B cell (primary cell): ENCODE data around the gene IL1RN. TPM values are rescaled to one million over a fixed set of nuclear protein-coding genes. Genes with fewer than 3 reads are reported as not detected.

Experiments used
- ATAC-seq: fragments of 200-7000 bp; cut with Tn5 transposase; one replicate; pipeline ENCODE4 v1.10.0; 2021; ENCODE audit warnings: low read depth, mild to moderate bottlenecking, moderate number of reproducible peaks, moderate library complexity
- CTCF ChIA-PET: fragments of 350-600 bp; sonication (Branson Sonifier 250); formaldehyde crosslinking; loops from one replicate; lab custom pipeline; 2021; ENCODE audit warnings: antibody characterized with exemption, inconsistent platforms; lab: Charles Lee
- POLR2A ChIA-PET: fragments of 350-600 bp; sonication (Branson Sonifier 250); formaldehyde crosslinking; loops from one replicate; lab custom pipeline; 2021; ENCODE audit warnings: antibody characterized with exemption; lab: Charles Lee
- DNase-seq: peaks from one replicate; pipeline ENCODE4 v3.0.0; 2013
- H2AFZ ChIP-seq: 2 replicates; pipeline ENCODE4 v1.6.1; 2012; ENCODE audit warnings: mild to moderate bottlenecking, low read depth, low read length; ENCODE audit not compliant: insufficient read depth, poor library complexity, severe bottlenecking
- H3K27ac ChIP-seq, 2 donors: 1 replicate in 1 of 2; 2 replicates in 1 of 2; pipeline ENCODE4 v1.5.1; 2012 to 2013; ENCODE audit warnings: low read length in 2 of 2, mild to moderate bottlenecking in 2 of 2, moderate library complexity in 1 of 2
- H3K27me3 ChIP-seq, 4 experiments: fragments of 200-600 bp in 1 of 4; sonication (generic) in 1 of 4; replicated peaks in 1 of 4; 1 replicate in 2 of 4; 2 replicates in 2 of 4; pipeline versions ENCODE4 v1.6.1 to v1.7.0; 2013 to 2016; ENCODE audit warnings: low read length in 3 of 4, mild to moderate bottlenecking in 2 of 4, mixed read lengths in 1 of 4, moderate library complexity in 1 of 4; ENCODE audit not compliant: insufficient read depth in 4 of 4, control insufficient read depth in 3 of 4; ENCODE audit errors: control extremely low read depth in 1 of 4
- H3K36me3 ChIP-seq, 2 experiments: replicated peaks in 1 of 2; 1 replicate in 1 of 2; 2 replicates in 1 of 2; pipeline versions ENCODE4 v1.6.1 to v1.7.1; 2013; ENCODE audit warnings: low read length in 1 of 2; ENCODE audit not compliant: insufficient read depth in 2 of 2, control insufficient read depth in 1 of 2; ENCODE audit errors: control extremely low read depth in 1 of 2, extremely low read depth in 1 of 2
- H3K4me1 ChIP-seq, 2 donors: fragments of 200-600 bp in 1 of 2; sonication (generic) in 1 of 2; 1 replicate in 1 of 2; 2 replicates in 1 of 2; pipeline versions ENCODE4 v1.5.1 to v1.6.1; 2013 to 2017; ENCODE audit warnings: low read length in 2 of 2; ENCODE audit not compliant: control insufficient read depth in 2 of 2, insufficient read depth in 2 of 2
- H3K4me2 ChIP-seq: replicated peaks from 2 replicates; pipeline ENCODE3; 2012; ENCODE audit warnings: mild to moderate bottlenecking, low read depth, low read length; ENCODE audit not compliant: poor library complexity, severe bottlenecking
- H3K4me3 ChIP-seq, 5 experiments: fragments of 200-600 bp in 1 of 5; sonication (generic) in 1 of 5; 1 replicate in 3 of 5; 2 replicates in 2 of 5; pipeline versions ENCODE4 v1.5.1 to v1.7.0; 2011 to 2016; ENCODE audit warnings: low read length in 4 of 5, mild to moderate bottlenecking in 4 of 5, low read depth in 2 of 5, control low read depth in 1 of 5, moderate library complexity in 1 of 5; ENCODE audit not compliant: insufficient read depth in 1 of 5; ENCODE audit errors: control extremely low read depth in 1 of 5, extremely low read depth in 1 of 5
- H3K79me2 ChIP-seq: fragments of 200-600 bp; sonication (generic); one replicate; pipeline ENCODE4 v1.6.0; 2016; ENCODE audit warnings: low read length; ENCODE audit not compliant: control insufficient read depth, insufficient read depth
- H3K9ac ChIP-seq: fragments of 200-600 bp; sonication (generic); 2 replicates; pipeline ENCODE4 v1.6.1; 2017; ENCODE audit warnings: mild to moderate bottlenecking, low read length, moderate library complexity
- H3K9me3 ChIP-seq, 3 donors: one replicate each; pipeline versions ENCODE4 v1.6.1 to v1.7.1; 2013; ENCODE audit warnings: low read length in 2 of 3; ENCODE audit not compliant: control insufficient read depth in 2 of 3, insufficient read depth in 1 of 3; ENCODE audit errors: control extremely low read depth in 1 of 3
- H4K20me1 ChIP-seq: 2 replicates; pipeline ENCODE4 v1.6.0; 2012; ENCODE audit warnings: mild to moderate bottlenecking, low read length; ENCODE audit not compliant: insufficient read depth, control insufficient read depth, poor library complexity, severe bottlenecking
- H3K27ac Mint-ChIP-seq: one replicate; pipeline ENCODE4 v1.8.0; 2021; ENCODE audit warnings: mixed read lengths
- H3K27me3 Mint-ChIP-seq: one replicate; pipeline ENCODE4 v1.8.0; 2021; ENCODE audit warnings: mixed read lengths
- H3K4me1 Mint-ChIP-seq: one replicate; pipeline ENCODE4 v1.8.0; 2021; ENCODE audit warnings: mixed read lengths
- H3K4me3 Mint-ChIP-seq: one replicate; pipeline ENCODE4 v1.8.0; 2021; ENCODE audit warnings: mixed read lengths
- H3K9me3 Mint-ChIP-seq: one replicate; pipeline ENCODE4 v1.8.0; 2022; ENCODE audit warnings: mixed read lengths; ENCODE audit not compliant: insufficient read depth
- CTCF ChIP-seq: fragments of 200-600 bp; IDR thresholded peaks from one replicate; pipeline ENCODE4 v1.8.0; 2022; ENCODE audit warnings: antibody characterized with exemption, mild to moderate bottlenecking
- EZH2 ChIP-seq: IDR thresholded peaks from 2 replicates; pipeline ENCODE4 v1.6.1; 2012; ENCODE audit warnings: borderline replicate concordance, low read depth, mild to moderate bottlenecking, moderate library complexity, low read length; ENCODE audit not compliant: insufficient read depth, poor library complexity, severe bottlenecking
- WGBS: methylation state at CpG from one replicate; pipeline ENCODE4 v1.1.5; 2013; ENCODE audit warnings: missing lambda C conversion rate; ENCODE audit not compliant: insufficient coverage; 5-methylcytosine and 5-hydroxymethylcytosine counted together
- intact Hi-C: fragments of 100-400 bp; cut with micrococcal nuclease; formaldehyde crosslinking; loops from one replicate; pipeline ENCODE4 v1.10.0; 2022
- polyA plus RNA-seq: library from polyadenylated mRNA; depleted of rRNA; stranded (reverse); fragments of >200 nt; gene quantifications from 2 replicates; pipeline ENCODE4 v1.2.3, GENCODE V29; 2012
- total RNA-seq, 2 donors: library from RNA; stranded (reverse); fragments of 120-200 nt in 1 of 2; gene quantifications; 1 replicate in 1 of 2; 2 replicates in 1 of 2; pipeline versions ENCODE4 v1.2.3 to v1.2.4, GENCODE V29; 2013 to 2022

Gene IL1RN
- total and polyA plus RNA-seq, 2 donors (not counting 1 experiment from before 2014, with no cell fraction given) = 0.79 TPM; not detected in 1

- Mint-ChIP-seq H3K9me3 (no peaks in the 10 kb centered on the region), H3K4me1 (peaks cover 86% of the 10 kb centered on the region), H3K27ac (peak within 1 kb of the TSS; percentile 92), H3K4me3 (peak within 1 kb of the TSS; percentile 91), H3K27me3 (no peaks in the 10 kb centered on the region)
- CTCF ChIA-PET = interaction anchor here (0.7 to 18.3 kb wide), 16 partner anchors 8 to 217 kb away, joined by 3 to 327 read pairs (median 5); no protein-coding TSS in a partner anchor
- Histone ChIP-seq H3K79me2 (peaks cover 99% of the 10 kb centered on the region), H3K27ac (peak within 1 kb of the TSS; percentile 87 to 91), H3K4me1 (peaks cover 69 to 90% of the 10 kb centered on the region in 2 donors), H2AFZ (peak within 1 kb of the TSS; percentile 71), H3K4me3 (peak within 1 kb of the TSS; percentile 58 to 95 (median 77)), H3K9ac (peak within 1 kb of the TSS; percentile 86), H3K36me3 (peaks cover 0 to 26% of the 10 kb centered on the region in 2 experiments), H3K9me3 (peaks cover 0 to 4% (median 0%) of the 10 kb centered on the region in 3 donors), H4K20me1 (peaks cover 44% of the 10 kb centered on the region), H3K4me2 (peak within 1 kb of the TSS; percentile 91), H3K27me3 (no peaks in the 10 kb centered on the region)
- intact Hi-C loops = loop anchor here (1.0 to 10.0 kb wide), 3 partner anchors 17 to 1119 kb away; partner anchors contain the start of gene TMEM87B
- TF ChIP-seq EZH2 (no peak), CTCF (no peak)
- POLR2A ChIA-PET = interaction anchor here (0.5 to 3.3 kb wide), 6 partner anchors 17 to 222 kb away, joined by 4 to 14 read pairs (median 6); no protein-coding TSS in a partner anchor
- peak; percentile 73 for ATAC-seq
- 0% methylated on average over 12 of the region's 14 CpGs for WGBS
- DNase-seq = peak; percentile 83
These were observed 46.4 kb downstream of the IL1RN start, which contains the start of gene PSD4 for GRCh38 chr2:113173542-113174375. Gene PSD4 (plus strand): TSS chr2:113173971. CDS start chr2:113182457, 8,486 bp downstream.
